GM21526 (cell line): Measurements from ENCODE around the gene SFT2D3.

Source experiments
- ATAC-seq: cut with Tn5 transposase; IDR thresholded peaks from one replicate; pipeline ENCODE4 v1.9.1; 2021; ENCODE audit warnings: moderate library complexity; ENCODE audit not compliant: unreplicated experiment, low FRiP score

SFT2D3 gene

DNA sequence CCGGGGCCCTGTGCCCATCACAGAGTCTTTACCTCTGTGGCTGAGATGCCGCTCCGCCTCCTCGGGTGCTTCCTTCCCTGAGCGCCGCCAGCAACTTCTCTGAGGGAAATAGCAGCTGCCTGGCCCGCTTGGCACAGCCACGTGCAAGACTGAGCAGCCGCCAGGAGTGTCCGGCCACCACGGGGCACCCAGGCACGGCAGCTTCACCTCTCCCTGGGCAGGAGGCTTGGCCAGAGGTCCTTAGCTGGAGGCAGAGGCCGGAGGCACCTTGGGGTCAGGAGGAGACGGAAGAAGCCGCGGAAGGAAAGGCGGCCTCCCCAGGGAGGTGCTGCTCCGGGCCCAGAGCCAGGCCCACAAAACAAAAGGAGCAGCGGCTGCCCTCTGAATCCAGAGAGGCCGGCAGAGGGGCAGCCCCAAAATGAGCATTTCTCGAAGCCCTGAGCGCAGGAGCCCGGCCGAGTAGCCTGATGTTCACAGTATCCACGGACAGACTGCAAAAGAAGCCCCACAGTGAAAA is 20.0 kb upstream of the SFT2D3 start:
- ATAC-seq = no peak

DNA sequence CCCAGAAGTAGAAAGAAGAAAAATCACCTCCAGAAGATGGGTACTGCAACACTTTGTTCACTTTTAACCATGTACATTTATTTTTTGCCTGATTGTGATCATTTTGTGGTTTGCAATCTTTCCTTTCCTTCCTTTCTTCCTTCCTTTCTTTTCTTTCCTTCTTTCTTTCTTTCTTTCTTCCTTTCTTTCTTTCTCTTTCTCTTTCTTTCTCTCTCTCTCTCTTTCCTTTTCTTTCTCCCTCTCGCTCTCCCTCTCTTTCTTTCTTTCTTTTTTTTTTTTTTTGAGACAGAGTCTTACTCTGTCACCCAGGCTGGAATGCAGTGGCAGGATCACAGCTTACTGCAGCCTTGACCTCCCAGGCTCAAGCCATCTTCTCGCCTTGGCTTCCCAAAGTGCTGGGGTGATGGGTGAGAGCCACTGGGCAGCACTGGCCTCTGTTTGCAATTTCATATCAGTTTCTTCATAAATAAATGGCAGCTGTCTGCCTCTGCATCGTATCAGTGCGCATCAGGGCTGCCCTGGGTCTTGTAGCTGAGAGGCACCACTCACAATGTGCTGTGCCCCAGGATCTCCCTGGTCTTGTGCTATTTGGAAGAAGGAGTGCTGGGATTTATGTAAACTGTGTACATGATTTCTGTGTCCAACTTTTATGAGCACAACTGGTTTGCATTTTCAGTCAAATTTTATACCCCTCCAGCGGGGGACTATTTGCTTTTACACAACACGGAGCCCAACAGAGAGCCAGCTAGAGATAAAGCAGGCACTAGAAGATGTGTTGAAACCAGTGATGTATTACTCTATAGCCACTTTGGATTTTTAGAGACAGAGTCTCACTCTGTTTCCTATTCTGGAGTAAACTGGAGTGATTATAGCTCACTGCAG is 19.1 kb upstream of the SFT2D3 start:
- no peak for ATAC-seq

DNA sequence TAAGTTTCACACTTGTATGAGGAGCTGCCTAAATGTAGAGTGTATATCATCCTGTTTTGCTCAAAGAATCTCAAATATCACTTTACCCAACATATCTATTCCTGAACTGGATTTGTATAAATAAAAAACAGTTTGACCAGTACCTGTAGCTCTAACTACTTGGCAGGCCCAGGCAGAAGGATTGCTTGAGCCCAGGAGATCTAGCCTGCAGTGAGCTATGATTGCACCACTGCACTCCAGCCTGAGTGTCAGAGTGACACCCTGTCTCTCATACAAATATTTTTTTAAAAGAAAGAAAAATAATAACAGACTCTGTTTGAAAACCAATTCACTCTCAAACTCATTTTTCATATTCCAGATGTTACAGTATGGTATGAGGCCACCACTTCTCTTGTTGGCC is 18.2 kb upstream of the SFT2D3 start:
- ATAC-seq = no peak

DNA sequence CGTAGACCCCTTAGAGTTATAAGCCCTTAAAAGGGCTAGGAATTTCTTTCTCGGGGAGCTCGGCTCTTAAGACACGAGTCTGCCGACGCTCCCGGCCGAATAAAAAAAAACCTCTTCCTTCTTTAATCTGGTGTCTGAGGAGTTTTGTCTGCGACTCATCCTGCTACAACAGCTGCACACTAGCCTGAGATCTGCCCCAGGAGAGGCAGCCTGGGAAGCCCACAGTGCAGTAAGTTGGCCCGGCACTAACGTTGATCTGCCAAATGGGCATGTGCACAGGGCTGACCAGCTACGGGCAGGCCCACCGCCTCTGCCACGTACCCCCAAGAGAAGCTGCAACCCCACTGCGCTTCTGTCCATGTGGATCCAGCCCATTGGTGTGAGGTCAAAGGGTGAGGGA is 17.5 kb upstream of the SFT2D3 start:
- ATAC-seq = no peak

DNA sequence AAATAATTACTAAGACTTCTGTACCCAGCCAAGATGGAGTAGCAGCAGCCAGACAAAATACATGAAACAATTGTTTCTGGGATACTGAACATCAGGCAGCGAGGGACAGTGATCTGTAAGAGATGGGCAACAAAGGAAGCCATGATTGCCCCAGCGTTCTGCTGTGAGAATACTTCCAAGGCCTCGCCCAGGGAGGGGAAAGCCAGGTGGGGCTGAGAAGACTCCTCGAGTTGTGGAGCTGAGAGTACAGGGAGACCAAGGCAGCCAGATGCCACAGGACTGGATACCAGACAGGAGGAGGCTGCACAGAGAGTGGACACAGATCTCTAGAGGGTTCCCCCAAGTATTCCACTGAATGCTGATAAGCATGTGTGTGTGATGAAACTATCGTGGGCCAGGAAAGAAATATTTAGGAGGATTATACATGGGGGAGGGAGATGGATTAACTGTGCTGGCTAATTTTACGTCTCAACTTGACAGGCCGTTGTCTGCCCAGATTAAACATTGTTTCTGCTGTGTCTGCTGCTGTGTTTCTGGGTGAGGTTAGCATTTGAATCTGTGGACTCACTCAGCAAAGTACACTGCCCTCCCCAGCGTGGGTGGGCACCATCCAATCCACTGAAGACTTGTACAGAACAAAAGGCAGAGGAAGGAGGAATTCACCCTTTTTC is 15.8 kb upstream of the SFT2D3 start:
- ATAC-seq = no peak

DNA sequence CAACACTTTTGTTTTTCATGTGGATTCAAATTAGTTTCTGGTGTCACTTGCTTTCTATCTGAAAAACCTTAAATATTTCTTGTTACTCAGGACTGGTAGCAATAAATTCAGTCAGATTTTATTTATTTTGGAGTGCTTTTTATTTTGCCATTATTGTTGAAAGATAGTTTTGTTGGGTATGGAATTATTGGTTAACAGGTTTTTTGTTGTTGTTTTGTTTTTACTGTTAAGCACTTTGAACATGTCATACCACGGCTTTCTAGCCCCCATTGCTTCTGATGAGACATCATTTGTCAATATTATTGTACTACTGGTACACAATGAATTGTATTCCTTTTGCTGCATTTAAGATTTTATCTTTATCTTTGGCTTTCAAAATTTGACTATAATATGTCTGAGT is 12.9 kb upstream of the SFT2D3 start:
- ATAC-seq = no peak

DNA sequence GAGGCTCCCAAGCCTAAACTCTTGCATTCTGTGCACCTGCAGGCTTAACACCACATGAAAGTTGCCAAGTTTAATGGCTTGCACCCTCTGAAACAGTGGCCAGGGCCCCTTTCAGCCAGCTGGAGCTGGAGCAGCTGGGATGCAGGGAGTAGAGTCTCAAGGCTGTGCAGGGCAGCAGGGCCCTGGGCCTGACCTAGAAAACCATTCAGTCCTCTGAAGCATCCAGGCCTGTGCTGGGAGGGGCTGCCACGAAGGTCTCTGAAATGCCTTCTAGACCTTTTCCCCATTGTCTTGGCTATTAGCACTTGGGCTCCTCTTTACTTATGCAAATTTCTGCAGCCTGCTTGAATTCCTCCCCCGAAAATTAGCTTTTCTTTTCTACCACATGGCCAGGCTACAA is 10.6 kb upstream of the SFT2D3 start:
- ATAC-seq = no peak

DNA sequence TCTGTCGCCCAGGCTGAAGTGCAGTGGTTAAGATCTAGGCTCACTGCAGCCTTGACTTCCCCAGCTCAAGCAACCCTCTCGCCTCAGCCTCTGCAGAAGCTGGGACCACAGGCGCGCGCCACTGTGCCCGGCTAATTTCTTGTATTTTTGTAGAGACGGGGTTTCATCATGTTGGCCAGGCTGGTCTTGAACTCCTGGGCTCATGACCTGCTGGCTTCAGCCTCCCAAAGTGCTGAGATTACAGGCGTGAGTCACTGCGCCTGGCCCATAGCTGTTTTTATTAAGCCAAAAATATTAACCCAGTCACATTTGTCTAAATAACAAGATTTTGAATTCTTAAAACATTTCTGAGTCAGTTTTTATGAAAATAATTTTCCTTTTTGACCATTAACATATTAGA is 6.3 kb upstream of the SFT2D3 start:
- no peak for ATAC-seq

DNA sequence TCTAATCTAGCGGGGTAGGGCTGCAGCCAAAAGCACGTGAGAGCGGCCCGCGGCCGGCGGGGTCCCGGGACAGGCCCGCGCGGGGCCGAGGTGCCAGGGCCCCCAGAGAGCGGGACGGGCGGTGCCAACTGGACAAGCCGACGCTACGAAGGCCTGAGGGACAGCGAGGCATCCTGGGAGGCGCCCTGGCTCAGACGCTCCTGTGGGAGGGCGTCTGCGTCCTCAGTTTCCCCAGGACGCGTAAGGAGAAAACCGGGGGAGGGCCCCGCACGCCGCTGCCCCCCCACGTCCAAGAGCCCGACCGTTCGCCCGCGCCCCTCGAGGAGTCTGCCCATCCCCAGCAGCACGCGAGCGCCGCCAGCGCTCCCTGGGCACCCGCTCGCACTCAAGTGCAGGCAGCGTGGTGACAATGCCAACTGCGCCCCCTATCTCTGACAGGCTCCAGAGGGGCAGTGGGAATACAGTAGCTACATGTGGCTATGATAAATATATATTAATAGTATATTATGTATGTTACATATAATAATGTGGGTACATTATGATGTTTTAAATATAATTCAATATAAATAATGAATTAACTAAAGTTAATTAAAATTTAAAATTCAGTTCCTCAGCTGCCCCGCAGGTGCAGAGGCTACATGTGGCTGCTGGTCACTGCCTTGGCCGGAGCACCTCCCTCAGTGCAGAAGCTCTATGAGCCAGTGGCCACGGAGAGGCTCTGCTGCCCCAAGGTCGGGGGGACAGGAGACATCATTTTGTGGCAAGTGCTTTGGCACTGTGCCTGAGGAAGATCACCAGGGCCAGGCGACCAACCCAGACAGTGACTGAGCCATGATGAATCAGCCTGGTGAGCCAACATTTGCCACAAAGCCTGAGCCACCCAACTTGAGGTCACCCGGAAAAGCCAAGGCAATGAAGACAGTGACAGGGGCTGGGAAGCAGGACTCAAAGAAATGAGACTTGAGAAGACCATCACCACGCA is 5.5 kb upstream of the SFT2D3 start:
- no peak for ATAC-seq

DNA sequence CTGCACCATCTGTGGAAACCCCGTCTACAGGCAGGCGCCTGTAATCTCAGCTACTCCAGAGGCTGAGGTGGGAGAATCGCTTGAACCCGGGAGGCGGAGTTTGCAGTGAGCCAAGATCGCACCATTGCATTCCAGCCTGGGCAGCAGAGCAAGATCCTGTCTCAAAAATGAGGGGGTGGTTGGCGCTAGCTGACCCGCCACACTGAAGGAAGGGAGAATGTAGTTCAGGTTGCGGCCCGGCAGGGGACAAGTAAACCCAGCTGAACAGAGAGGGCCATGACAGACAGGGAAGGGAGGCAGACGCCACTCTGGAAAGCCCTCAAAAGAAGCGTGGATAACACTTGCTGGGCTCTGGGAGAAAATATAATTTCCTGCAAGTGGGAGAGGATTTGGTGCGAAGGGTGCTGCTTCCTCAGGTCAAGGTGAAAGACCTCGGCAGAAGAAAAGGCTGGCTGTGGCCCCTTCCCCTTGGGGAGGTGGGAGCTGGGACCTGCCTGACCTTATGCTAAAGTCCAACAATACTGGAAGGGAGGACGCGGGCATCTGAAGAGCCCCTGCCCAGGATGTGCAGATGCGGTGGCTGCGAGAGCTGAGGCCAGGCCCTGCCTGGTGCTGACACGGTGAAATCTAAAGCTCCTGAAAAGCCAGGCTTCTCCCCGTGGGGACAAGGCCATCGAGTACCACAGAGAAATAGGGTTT is 3.7 kb upstream of the SFT2D3 start:
- ATAC-seq = no peak

DNA sequence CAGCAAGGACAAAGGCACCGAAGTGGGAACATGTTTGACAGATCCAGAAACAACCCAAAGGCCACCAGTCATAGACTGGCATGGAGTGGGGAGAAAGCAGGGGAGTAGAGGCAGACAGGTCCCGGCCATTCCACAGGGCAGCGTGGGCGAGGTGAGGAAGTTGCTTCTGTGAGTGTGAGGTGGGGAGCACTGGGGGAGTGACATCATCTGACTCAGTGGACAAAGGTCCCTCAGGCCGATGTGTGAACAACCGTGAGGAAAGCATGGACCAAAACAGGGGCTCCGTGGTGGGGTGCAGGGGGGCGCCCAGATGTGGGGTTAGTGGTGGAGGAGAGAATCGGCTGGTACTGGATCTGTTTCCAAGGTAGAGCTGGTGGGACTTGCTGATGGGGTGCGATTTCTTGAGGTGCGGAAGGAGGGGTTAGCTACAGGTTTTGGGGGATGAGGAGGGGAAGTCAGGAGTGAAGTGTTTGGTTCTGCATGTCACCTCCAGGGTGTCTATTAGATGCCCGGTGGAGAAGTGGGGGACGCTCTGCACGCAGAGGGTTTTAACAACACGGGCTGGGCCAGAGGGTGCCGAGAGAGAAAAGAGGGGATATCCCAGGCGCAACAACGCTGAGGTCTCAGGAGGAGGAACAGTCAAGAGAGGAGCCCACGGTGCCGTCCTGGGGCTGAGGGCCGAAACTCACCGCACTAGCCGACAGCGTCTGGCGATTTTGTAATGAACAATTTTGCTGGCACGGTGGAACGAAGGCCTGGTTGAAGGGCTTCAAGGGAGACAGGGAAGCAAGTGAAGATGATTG is 2.5 kb upstream of the SFT2D3 start:
- ATAC-seq = no peak

DNA sequence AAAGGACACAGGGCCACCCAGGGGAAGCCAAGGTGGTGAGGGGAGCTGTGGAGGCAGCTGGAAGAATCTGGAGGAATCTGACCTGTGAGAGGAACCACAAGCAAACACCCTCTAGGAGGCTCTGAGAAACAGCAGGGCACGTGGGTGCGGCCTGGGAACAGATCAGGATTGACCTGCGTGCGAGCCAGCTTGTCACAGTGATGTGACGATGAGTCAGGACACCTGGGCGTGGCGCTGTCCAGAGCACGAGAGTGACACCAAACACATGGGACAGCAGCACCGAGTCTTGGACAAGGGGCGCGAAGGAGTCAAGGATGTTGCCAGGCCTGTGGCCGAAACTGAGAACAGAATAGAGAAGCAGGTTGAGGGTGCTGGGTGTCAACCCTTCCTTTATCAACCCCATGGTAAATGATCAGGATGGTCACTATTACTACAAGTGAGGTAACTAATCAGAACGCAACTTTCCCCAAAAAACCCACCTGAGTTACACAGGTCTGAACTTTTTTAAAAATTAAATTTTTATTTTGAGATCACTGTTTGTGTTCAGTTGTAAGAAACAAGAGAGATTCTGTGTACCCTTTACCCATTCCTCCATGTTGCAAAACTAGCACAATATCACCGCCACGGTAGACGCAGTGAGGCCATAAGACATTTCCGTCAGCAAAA is 637 bp upstream of the SFT2D3 start:
- ATAC-seq = peak; percentile 63

DNA sequence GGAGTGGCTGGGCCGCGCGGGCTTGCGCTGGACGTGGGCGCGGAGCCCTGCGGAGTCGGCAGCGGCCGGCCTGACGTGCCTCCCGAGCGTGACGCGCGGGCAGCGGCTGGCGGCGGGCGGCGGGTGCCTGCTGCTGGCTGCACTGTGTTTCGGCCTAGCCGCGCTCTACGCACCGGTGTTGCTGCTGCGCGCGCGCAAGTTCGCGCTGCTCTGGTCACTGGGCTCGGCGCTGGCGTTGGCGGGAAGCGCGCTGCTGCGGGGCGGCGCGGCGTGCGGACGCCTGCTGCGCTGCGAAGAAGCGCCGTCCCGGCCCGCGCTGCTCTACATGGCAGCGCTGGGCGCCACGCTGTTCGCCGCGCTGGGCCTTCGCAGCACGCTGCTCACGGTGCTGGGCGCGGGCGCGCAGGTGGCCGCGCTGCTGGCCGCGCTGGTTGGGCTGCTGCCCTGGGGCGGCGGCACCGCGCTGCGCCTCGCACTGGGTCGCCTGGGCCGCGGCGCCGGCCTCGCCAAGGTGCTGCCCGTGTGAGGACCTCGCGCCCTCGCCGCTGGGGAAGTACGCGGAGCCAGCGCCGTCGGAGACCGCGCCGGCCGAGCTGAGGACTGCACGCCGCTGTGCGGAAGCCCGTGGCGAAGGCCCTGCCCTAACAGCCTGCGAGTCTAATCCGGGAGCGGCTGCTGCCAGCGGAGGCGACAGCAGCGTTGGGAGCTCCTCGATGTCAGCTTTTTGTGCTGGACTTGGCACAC is 526 bp downstream of the SFT2D3 start:
- peak; percentile 50 for ATAC-seq

DNA sequence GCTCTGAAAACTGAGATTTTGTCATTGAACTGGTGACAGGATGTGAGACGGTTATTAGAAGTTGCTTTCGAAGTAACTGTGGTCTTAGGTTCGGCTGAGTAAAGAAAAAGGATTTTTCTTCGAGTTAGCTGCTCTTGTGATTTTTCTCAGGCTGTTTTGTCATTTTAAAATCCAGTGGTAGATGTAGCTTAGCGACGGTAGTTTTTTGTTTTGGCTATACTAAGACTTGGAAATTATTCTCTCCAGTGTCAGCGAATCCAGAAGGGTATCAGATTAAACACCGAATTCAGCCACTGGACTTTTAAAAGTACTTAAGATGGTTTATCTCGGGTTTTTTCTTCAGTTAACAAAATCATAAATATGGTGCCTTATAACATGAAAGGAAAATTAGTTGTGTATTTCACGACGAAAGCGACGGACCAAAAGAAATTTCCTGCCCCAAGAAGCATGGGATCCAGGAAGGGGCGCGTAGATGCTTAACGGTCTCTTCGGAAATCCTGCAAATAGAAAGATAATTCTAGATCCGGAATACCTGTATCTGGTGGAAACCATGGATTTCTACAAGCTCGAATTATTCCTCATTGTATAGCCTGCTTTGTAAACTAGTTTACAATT is 1.2 kb downstream of the SFT2D3 start:
- no peak for ATAC-seq

DNA sequence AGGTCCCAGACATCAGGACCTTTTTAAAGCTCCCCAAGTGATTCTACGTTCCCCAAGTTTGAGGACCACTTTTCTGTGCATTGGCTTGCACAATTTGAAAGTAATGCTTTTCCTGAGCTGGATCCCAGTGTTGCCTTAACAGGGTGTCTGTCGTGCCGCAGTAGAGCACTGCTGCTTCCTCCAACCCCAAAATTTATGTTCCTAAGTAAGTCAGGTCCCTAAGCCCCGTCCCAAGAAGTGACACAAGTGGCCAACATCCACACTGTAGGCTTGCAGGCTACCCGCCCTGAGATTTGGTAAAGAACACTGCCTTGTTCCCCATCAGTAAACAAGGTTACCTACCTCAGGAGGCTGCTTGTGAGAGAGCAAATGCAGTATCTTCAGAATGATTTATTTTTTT is 2.0 kb downstream of the SFT2D3 start:
- ATAC-seq = no peak

DNA sequence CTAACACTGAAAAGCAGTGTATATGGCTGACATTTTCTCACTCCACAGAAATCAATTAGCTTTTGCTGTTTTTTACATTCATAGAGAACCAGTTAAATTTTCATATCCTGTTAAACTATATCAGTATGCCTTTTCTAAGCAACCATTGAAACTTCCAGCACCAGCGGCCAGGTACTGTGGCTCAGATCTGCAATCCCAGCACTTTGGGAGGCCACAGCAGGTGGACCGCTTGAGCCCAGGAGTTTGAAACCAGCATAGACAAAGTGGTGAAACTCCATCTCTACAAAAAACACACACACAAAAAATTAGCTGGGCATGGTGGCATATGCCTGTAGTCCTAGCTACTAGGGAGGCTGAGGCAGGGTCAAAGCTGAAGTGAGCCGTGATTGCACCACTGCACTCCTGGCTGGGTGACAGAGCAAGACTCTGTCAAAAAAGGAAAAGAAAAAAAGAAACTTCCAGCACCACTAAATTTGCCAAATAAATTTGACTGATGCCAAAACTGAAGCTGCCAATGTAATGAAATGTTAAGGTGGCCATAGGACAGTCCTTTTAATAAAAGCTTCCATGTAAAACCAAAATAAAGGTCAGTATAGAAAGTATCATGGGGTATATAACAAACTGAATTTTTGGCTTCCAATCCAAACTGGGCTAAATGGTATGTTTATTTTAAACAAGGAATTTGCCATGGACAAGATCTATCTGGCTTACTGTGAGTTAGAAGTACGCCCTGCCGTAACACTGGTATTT is 3.5 kb downstream of the SFT2D3 start:
- no peak for ATAC-seq
